C4-2B (cell line): ENCODE data around the gene THYN1.

Experiments
- CTCF ChIP-seq: fragments of 450-650 bp; conservative IDR thresholded peaks from 2 replicates; pipeline ENCODE4 v1.5.1; 2017; ENCODE audit warnings: mild to moderate bottlenecking
- ZFX ChIP-seq: fragments of 450-650 bp; IDR thresholded peaks from 2 replicates; pipeline ENCODE4 v1.6.1; 2017

DNA sequence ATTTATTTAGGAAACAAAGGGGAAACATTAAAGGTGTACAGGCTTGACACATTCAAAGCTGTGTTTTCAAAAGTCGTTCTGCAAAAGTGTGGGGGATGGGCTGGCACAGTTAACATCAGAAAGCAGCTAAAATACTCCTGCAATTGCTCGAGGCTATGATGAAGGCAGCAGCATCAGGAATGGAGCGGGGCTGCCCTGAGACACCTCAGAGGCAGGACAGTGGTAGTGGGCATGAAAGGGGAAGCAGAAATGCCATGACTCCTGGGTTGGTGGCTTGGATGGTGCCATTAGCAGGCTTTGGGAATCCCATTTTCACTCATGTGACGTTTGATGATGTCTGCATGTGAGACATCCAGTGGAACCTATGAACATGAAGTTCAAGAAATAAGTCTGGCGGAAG lies 30.0 kb downstream of the THYN1 start:
- TF ChIP-seq CTCF (no peak), ZFX (no peak)
